HG02642 (cell line): ENCODE data around the gene KCNQ1.

ENCODE experiments used
- ATAC-seq: cut with Tn5 transposase; IDR thresholded peaks from one replicate; pipeline ENCODE4 v1.9.1; 2021; ENCODE audit warnings: mild to moderate bottlenecking; ENCODE audit not compliant: unreplicated experiment, poor library complexity

The KCNQ1 gene

GRCh38 chr11:2670541-2671100 is 225.8 kb downstream of the KCNQ1 start:
- no peak for ATAC-seq

- no peak for ATAC-seq
These were observed 226.9 kb downstream of the KCNQ1 start for GRCh38 chr11:2671748-2672147.

- ATAC-seq: no peak
These were observed 227.9 kb downstream of the KCNQ1 start for GRCh38 chr11:2672553-2673249.

GRCh38 chr11:2673250-2673610 is 228.4 kb downstream of the KCNQ1 start:
- ATAC-seq: no peak

- no peak for ATAC-seq
These were observed 229.2 kb downstream of the KCNQ1 start for GRCh38 chr11:2673871-2674471.

GRCh38 chr11:2674658-2675131 is 229.9 kb downstream of the KCNQ1 start:
- no peak for ATAC-seq

GRCh38 chr11:2675540-2675939 is 230.7 kb downstream of the KCNQ1 start:
- ATAC-seq: no peak

GRCh38 chr11:2677127-2677526 is 232.3 kb downstream of the KCNQ1 start:
- ATAC-seq: no peak

- ATAC-seq: no peak
These were observed 233.6 kb downstream of the KCNQ1 start for GRCh38 chr11:2678396-2678795.

- no peak for ATAC-seq
These were observed 234.3 kb downstream of the KCNQ1 start for GRCh38 chr11:2679011-2679676.

- ATAC-seq: no peak
These were observed 236.8 kb downstream of the KCNQ1 start for GRCh38 chr11:2681408-2682145.

GRCh38 chr11:2683806-2684205 is 239.0 kb downstream of the KCNQ1 start:
- no peak for ATAC-seq

GRCh38 chr11:2684581-2684980 is 239.8 kb downstream of the KCNQ1 start:
- no peak for ATAC-seq

GRCh38 chr11:2685051-2685450 is 240.2 kb downstream of the KCNQ1 start:
- no peak for ATAC-seq

- ATAC-seq: no peak
These were observed 241.0 kb downstream of the KCNQ1 start for GRCh38 chr11:2685566-2686359.

GRCh38 chr11:2686360-2687222 is 241.8 kb downstream of the KCNQ1 start:
- ATAC-seq: no peak

- ATAC-seq: no peak
These were observed 242.4 kb downstream of the KCNQ1 start for GRCh38 chr11:2687223-2687530.

- no peak for ATAC-seq
These were observed 243.0 kb downstream of the KCNQ1 start for GRCh38 chr11:2687782-2688191.
